Measurements from ENCODE around the gene MARCHF3. TPM values are rescaled to one million over a fixed set of nuclear protein-coding genes. Genes with fewer than 3 reads are reported as not detected.

MARCHF3 gene
- total and polyA plus RNA-seq, 2 donors (not counting 3 experiments of a cell fraction or from before 2014, with no cell fraction given), result 31.9 to 35.0 TPM

- Histone ChIP-seq H3K79me2 (ENCODE audit: control insufficient read depth, insufficient read depth, low read length) (peaks cover 69% of the 10 kb centered on the region), H3K9ac (replicated peaks; ENCODE audit: extremely low read depth, insufficient read depth, low read length) (no peak overlapping the region), H3K4me2 (ENCODE audit: insufficient read depth, low read length) (no peak overlapping the region), H2AFZ (ENCODE audit: low read depth, low read length) (no peak overlapping the region), H3K4me1 (ENCODE audit: control insufficient read depth, extremely low read depth, insufficient read depth, low read length) (no peaks in the 10 kb centered on the region), H4K20me1 (replicated peaks; ENCODE audit: control insufficient read depth, extremely low read depth, insufficient read depth, low read length) (no peaks in the 10 kb centered on the region), H3K9me3 (replicated peaks; ENCODE audit: control insufficient read depth, insufficient read depth, low read length) (no peaks in the 10 kb centered on the region), H3K4me3 (replicated peaks in 1 of 3; ENCODE audit: insufficient read depth in 1 of 3, low read depth in 1 of 3, low read length in 3 of 3) (no peak overlapping the region), H3K36me3 (ENCODE audit: control insufficient read depth in 2 of 2, extremely low read depth in 1 of 2, insufficient read depth in 2 of 2, low read length in 2 of 2) (no peaks in the 10 kb centered on the region), H3K9me1 (replicated peaks; ENCODE audit: control insufficient read depth, extremely low read depth, insufficient read depth, low read length) (no peaks in the 10 kb centered on the region), H3K27me3 (ENCODE audit: control insufficient read depth in 2 of 2, insufficient read depth in 2 of 2, low read length in 2 of 2) (no peaks in the 10 kb centered on the region), H3K27ac (ENCODE audit: insufficient read depth, low read depth, low read length) (no peak overlapping the region)
- FAIRE-seq, result no peak
- dilution Hi-C loops (cut with MboI; ENCODE audit: extremely low pct_ligation_motif_present, low sequenced_read_pairs) (no loop called here), intact Hi-C loops (cut with micrococcal nuclease) (no loop called here)
- no TSS peak for BruUV-seq (replicated peaks)
- ChIA-PET CTCF (interaction anchor here (0.9 to 1.2 kb wide), 2 partner anchors 17 to 24 kb away, joined by 3 read pairs; no protein-coding TSS in a partner anchor), POLR2A (no interaction called here)
- no peak for DNase-seq (ENCODE audit: low read depth, low spot score)
- no peak for TF ChIP-seq FOS (IDR thresholded peaks at IDR 0.05; ENCODE audit: borderline replicate concordance, insufficient read depth, low read length)
- TF ChIP-seq GATA2 (IDR thresholded peaks at IDR 0.05; ENCODE audit: insufficient read depth, insufficient read length, low read depth, low read length), result no peak
- no peak for TF ChIP-seq MYC (IDR thresholded peaks at IDR 0.05; ENCODE audit: low read depth, low read length)
- no peak for TF ChIP-seq MAX (IDR thresholded peaks at IDR 0.05; ENCODE audit: insufficient read depth, insufficient read length)
- TF ChIP-seq POLR2AphosphoS5 (IDR thresholded peaks at IDR 0.05; ENCODE audit: insufficient read depth, low read depth, low read length), result no peak
- TF ChIP-seq POLR2A (IDR thresholded peaks at IDR 0.05; ENCODE audit: low read depth, low read length), result no peak
- TF ChIP-seq EZH2 (IDR thresholded peaks at IDR 0.05; ENCODE audit: borderline replicate concordance, low read depth, low read length, severe bottlenecking), result no peak
- no peak for TF ChIP-seq JUN (IDR thresholded peaks at IDR 0.05; ENCODE audit: borderline replicate concordance, insufficient read depth, insufficient read length, low read depth)
- TF ChIP-seq CTCF (IDR thresholded peaks at IDR 0.05; ENCODE audit: extremely low read depth in 1 of 2, insufficient read depth in 1 of 2, low read depth in 1 of 2, low read length in 2 of 2), result no peak
These were observed 48.2 kb downstream of the MARCHF3 start for GRCh38 chr5:126982202-126982601.

All from endothelial cell of umbilical vein (primary cell).